HFFc6 (cell line): Measurements from ENCODE around the gene SPSB3. TPM values are rescaled to one million over a fixed set of nuclear protein-coding genes. Genes with fewer than 3 reads are reported as not detected.

ENCODE experiments used
- DNase-seq: peaks from one replicate; pipeline ENCODE4 v3.0.0-alpha.2; 2018
- H3K27ac Mint-ChIP-seq: 2 replicates; pipeline ENCODE4 v1.8.0; 2020; ENCODE audit warnings: mild to moderate bottlenecking, mixed read lengths
- H3K27me3 Mint-ChIP-seq: 2 replicates; pipeline ENCODE4 v1.8.0; 2021; ENCODE audit warnings: mild to moderate bottlenecking, moderate library complexity, mixed read lengths; ENCODE audit not compliant: insufficient read depth
- H3K36me3 Mint-ChIP-seq: 2 replicates; pipeline ENCODE4 v1.8.0; 2021; ENCODE audit warnings: low read depth, mixed read lengths
- H3K4me1 Mint-ChIP-seq: 2 replicates; pipeline ENCODE4 v1.8.0; 2020; ENCODE audit warnings: low read depth, mixed read lengths
- H3K4me3 Mint-ChIP-seq: 2 replicates; pipeline ENCODE4 v1.8.0; 2020; ENCODE audit warnings: mild to moderate bottlenecking, moderate library complexity, mixed read lengths
- H3K9me3 Mint-ChIP-seq: 2 replicates; pipeline ENCODE4 v1.8.0; 2020; ENCODE audit warnings: mild to moderate bottlenecking, mixed read lengths
- CTCF ChIP-seq: fragments of 200-600 bp; sonication (generic); IDR thresholded peaks from 2 replicates; pipeline ENCODE4 v1.5.0; 2021; ENCODE audit warnings: antibody characterized with exemption, mild to moderate bottlenecking
- total RNA-seq, 6 experiments: library from RNA; stranded (reverse); fragmentation: NEBNext Ultra II Directional; extraction: Animal tissue kit (Norgen Biotek cat#: 25700); gene quantifications; 2 replicates in 1 of 6; 3 replicates in 5 of 6; pipeline ENCODE4 v1.2.3, GENCODE V29; 2021

The SPSB3 gene
- total RNA-seq, 6 experiments from 2014 or later = 12.3 to 15.8 (median 13.9) TPM

DNA sequence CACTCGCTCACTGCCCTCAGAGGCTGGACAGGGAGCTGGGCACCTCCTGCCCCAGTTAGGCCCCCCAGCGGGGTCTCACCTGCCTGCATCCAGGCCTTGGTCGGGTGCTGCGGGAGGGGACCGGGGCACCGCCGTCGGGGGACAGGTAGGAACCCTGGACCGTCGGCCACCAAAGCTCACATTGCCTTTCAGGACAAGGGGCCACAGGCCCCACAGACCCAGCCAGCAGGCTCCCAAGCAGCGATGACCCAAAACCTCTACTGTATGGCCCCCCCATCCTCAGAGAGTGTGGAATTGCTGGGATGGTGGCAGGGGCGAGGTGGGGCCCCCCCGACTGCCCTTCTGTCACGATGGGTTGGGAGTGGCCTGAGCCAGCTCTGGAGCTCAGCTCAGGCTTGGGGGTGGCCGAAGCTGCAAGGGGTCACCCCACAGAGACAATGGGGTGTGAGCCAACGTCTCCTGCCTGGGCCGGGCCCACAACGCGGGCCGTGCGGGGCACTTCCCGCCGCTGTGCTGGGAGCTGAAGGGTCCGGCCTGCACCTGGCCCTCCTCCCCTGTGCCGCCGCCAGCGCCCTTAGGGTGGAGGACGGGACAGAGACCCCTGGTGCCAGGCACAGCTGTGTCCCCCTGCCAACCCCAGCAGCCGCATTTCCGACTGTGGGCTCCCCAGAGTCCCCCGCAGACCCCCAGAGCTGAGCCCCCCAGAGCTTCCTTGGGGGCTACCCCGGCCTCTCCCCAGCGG lies 10.6 kb upstream of the SPSB3 start:
- no peak for TF ChIP-seq CTCF
- no peak for DNase-seq
- H3K4me3 Mint-ChIP-seq = no peak overlapping the region
- peaks cover 14% of the 10 kb centered on the region for H3K9me3 Mint-ChIP-seq
- H3K27me3 Mint-ChIP-seq = no peaks in the 10 kb centered on the region
- H3K36me3 Mint-ChIP-seq = peaks cover 13% of the 10 kb centered on the region; the same call in 1 of the 2 replicates
- no peak overlapping the region for H3K27ac Mint-ChIP-seq
- no peaks in the 10 kb centered on the region for H3K4me1 Mint-ChIP-seq

DNA sequence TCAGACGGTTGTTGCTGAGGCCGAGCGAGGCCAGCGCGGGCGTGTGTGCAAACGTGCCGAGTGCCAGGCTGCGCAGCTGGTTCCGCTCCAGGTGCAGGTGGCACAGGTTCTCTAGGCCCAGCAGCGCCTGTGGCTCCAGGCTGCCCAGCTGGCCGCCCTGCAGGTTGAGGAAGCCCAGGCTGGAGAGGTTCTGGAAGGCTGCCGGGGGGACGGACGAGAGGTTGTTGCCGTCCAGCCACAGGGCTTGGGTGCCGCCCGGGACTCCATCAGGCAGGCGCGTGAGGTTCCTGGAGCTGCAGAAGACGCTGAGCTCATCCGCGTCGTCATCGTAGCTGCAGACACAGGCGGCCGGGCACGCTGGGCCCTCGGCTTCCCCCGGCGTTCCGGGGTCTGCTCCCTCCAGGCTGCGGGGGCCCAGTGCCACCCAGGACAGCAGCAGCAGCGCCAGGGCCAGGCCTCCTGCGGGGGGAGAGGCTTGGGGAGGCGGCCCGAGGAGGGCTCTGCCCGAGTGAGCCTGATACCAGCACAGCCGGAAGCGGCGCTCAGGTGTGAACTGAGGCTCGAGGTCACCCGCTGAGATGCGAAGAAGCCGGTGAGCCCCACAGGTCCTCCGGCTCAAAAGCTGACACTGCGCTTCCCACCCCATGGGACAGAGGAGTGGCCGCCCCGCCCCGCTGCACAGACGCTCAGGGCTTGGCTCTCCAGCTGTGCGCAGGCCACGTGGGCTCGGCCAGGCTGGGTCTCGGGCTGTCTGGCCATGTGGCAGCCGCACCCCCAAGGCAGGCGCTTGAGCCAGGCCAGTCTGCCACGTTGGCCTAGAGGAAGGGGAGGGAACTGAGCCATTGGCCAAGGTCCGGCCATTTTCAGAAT lies 9.8 kb upstream of the SPSB3 start:
- Mint-ChIP-seq H3K4me3 (no peak overlapping the region), H3K9me3 (peaks cover 6% of the 10 kb centered on the region), H3K36me3 (peaks cover 10% of the 10 kb centered on the region; the same call in 1 of the 2 replicates), H3K27ac (no peak overlapping the region), H3K27me3 (peaks cover under 1% of the 10 kb centered on the region; the same call in 1 of the 2 replicates), H3K4me1 (no peaks in the 10 kb centered on the region)
- DNase-seq = no peak
- TF ChIP-seq CTCF = no peak

GRCh38 chr16:1791256-1791942 lies 9.0 kb upstream of the SPSB3 start:
- Mint-ChIP-seq H3K4me1 (no peaks in the 10 kb centered on the region), H3K27me3 (peaks cover 2% of the 10 kb centered on the region; the same call in 1 of the 2 replicates), H3K9me3 (no peaks in the 10 kb centered on the region), H3K4me3 (no peak overlapping the region), H3K36me3 (peaks cover 4% of the 10 kb centered on the region; the same call in 1 of the 2 replicates), H3K27ac (no peak overlapping the region)
- DNase-seq = no peak
- TF ChIP-seq CTCF = no peak

- no peak for TF ChIP-seq CTCF
- Mint-ChIP-seq H3K4me1 (no peaks in the 10 kb centered on the region), H3K36me3 (peaks cover 4% of the 10 kb centered on the region; the same call in 1 of the 2 replicates), H3K27me3 (peaks cover 2% of the 10 kb centered on the region; the same call in 1 of the 2 replicates), H3K9me3 (no peaks in the 10 kb centered on the region), H3K4me3 (no peak overlapping the region), H3K27ac (no peak overlapping the region)
- no peak for DNase-seq
These were observed 8.4 kb upstream of the SPSB3 start for GRCh38 chr16:1790611-1791255.

DNA sequence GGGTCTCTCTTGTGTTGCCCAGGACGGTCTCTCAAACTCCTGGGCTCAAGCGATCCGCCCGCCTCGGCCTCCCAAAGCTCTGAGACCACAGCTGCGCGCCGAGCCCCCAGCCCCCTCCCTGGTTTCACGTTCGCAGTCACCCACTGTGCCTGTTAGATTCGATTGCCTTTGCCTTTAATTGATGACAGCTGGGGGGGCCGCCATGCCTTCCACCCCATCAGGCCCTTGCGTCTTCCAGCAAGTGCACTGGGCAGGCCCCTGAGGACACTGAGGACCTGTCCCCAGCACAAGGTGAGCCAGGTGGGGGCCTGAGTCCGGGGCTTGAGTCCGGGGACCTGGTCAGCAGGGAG lies 7.9 kb upstream of the SPSB3 start:
- H3K4me1 Mint-ChIP-seq = no peaks in the 10 kb centered on the region
- DNase-seq = no peak
- peaks cover 2% of the 10 kb centered on the region; the same call in 1 of the 2 replicates for H3K27me3 Mint-ChIP-seq

More for the DNA sequence above, 7.9 kb upstream of the SPSB3 start:
- TF ChIP-seq CTCF = no peak
- no peak overlapping the region for H3K4me3 Mint-ChIP-seq
- peaks cover 4% of the 10 kb centered on the region; the same call in 1 of the 2 replicates for H3K36me3 Mint-ChIP-seq
- H3K9me3 Mint-ChIP-seq = no peaks in the 10 kb centered on the region
- no peak overlapping the region for H3K27ac Mint-ChIP-seq
